Prostate gland (tissue), 2 donors: Measurements from ENCODE around the gene ERI3.

Source experiments
- CTCF ChIP-seq, 4 experiments: fragments of 200-600 bp in 2 of 4; fragments of 450-650 bp in 2 of 4; sonication (generic) in 2 of 4; IDR thresholded peaks; 1 replicate in 3 of 4; 2 replicates in 1 of 4; pipeline ENCODE4 v1.5.1; 2016 to 2019; ENCODE audit warnings: antibody characterized with exemption in 4 of 4, mild to moderate bottlenecking in 2 of 4, moderate library complexity in 2 of 4
- POLR2A ChIP-seq: fragments of 450-650 bp; IDR thresholded peaks from one replicate; pipeline ENCODE4 v1.6.1; 2016; ENCODE audit warnings: antibody characterized with exemption, mild to moderate bottlenecking

- TF ChIP-seq POLR2A (no peak), CTCF (IDR thresholded peaks at IDR 0.05) (no peak)
Observed at GRCh38 chr1:44221769-44222168, 133.3 kb downstream of the ERI3 start.
